ENCODE data around the gene SUPT3H. TPM values are rescaled to one million over a fixed set of nuclear protein-coding genes. Genes with fewer than 3 reads are reported as not detected.

Gene SUPT3H
- total RNA-seq, 2 experiments from 2014 or later = 13.6 to 14.4 TPM

DNA sequence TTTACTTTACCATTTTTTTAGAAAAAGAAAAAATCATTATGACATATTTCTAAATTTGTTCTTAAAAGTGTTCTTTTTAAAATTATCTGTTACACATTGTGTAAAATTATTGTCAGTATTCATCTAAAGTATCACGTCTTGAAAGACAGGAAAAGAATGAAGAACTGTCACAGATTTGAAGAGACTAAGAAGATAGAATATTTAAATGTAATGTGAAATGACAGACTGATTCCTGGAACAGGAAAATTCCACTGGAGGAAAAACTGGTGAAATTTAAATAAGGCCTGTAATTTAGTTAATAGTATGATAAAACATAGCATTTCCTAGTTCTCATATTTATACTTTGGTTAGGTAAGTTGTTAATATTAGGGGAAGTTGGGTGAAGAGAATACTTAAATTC is 102.4 kb downstream of the SUPT3H start:
- peaks cover 8% of the 10 kb centered on the region for H3K4me1 Mint-ChIP-seq
- no peak overlapping the region for H3K4me3 Mint-ChIP-seq
- H3K27me3 Mint-ChIP-seq = no peaks in the 10 kb centered on the region
- peaks cover 12% of the 10 kb centered on the region for H3K9me3 Mint-ChIP-seq
- peaks cover 50% of the 10 kb centered on the region for H3K36me3 Mint-ChIP-seq
- H3K27ac Mint-ChIP-seq = no peak overlapping the region
- no peak for DNase-seq

DNA sequence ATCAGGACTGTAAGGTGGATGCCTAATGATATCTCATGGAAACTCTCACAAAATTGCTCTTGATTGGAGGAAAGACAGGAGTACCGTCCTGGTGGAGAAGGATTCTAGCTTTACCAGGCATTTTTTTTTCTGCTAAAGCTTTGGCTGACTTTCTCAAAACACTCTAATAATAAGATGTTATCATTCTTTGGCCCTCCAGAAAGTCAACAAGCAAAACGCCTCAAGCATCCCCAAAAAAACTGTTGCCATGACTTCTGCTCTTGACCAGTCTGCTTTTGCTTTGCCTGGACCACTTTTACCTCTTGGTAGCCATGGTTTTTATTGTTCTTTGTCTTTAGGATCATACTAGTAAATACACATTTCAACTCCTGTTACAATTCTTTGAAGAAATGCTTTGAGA is 105.1 kb downstream of the SUPT3H start:
- no peak for DNase-seq
- H3K36me3 Mint-ChIP-seq = peaks cover 36% of the 10 kb centered on the region
- H3K4me1 Mint-ChIP-seq = peaks cover 2% of the 10 kb centered on the region
- H3K4me3 Mint-ChIP-seq = no peak overlapping the region
- H3K27ac Mint-ChIP-seq = no peak overlapping the region
- no peaks in the 10 kb centered on the region for H3K27me3 Mint-ChIP-seq
- H3K9me3 Mint-ChIP-seq = peaks cover 5% of the 10 kb centered on the region

DNA sequence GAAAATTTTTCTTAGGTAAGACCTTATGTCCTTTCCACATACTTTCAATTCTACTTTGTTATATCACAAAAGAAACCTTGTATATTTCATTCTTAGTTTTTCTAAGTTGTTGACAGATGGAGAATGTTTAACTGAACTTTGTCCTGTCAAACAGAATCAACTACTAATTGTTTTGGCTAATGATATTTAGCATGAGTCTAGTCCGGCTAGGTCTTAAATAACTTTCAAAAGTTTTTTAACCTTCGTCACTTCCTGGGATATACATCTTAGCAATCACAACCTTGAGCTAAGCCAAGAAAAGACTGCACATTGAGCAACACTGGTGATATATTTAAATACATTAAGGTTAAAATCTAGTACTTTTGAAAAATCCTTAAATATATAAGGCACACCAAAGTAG is 112.5 kb downstream of the SUPT3H start:
- no peak overlapping the region for H3K4me3 Mint-ChIP-seq
- no peak for DNase-seq
- peaks cover 9% of the 10 kb centered on the region for H3K9me3 Mint-ChIP-seq
- peaks cover 31% of the 10 kb centered on the region for H3K36me3 Mint-ChIP-seq
- no peaks in the 10 kb centered on the region for H3K27me3 Mint-ChIP-seq
- peaks cover 10% of the 10 kb centered on the region for H3K4me1 Mint-ChIP-seq
- H3K27ac Mint-ChIP-seq = no peak overlapping the region

DNA sequence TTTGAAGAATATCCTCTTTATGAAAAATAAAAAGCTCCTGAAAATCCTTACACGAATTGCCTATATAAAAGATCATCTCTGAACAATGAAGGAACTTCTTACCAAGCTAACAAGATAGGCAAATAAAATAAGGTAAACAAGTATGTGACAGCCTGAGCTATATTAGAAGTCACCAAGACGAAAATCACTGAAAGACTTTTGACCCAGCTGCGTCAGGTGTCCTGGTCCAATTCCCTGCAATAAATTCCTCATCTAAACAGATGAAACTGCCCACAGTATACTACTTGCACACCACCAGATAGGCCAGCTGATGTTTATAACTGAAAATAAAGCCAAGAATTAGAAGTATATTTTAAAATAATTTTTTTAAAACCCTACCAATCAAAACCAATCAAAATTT is 117.0 kb downstream of the SUPT3H start:
- H3K27ac Mint-ChIP-seq = no peak overlapping the region
- H3K4me1 Mint-ChIP-seq = peaks cover 9% of the 10 kb centered on the region
- peaks cover 7% of the 10 kb centered on the region for H3K9me3 Mint-ChIP-seq
- no peak overlapping the region for H3K4me3 Mint-ChIP-seq
- H3K27me3 Mint-ChIP-seq = no peaks in the 10 kb centered on the region
- DNase-seq = no peak
- peaks cover 39% of the 10 kb centered on the region for H3K36me3 Mint-ChIP-seq

DNA sequence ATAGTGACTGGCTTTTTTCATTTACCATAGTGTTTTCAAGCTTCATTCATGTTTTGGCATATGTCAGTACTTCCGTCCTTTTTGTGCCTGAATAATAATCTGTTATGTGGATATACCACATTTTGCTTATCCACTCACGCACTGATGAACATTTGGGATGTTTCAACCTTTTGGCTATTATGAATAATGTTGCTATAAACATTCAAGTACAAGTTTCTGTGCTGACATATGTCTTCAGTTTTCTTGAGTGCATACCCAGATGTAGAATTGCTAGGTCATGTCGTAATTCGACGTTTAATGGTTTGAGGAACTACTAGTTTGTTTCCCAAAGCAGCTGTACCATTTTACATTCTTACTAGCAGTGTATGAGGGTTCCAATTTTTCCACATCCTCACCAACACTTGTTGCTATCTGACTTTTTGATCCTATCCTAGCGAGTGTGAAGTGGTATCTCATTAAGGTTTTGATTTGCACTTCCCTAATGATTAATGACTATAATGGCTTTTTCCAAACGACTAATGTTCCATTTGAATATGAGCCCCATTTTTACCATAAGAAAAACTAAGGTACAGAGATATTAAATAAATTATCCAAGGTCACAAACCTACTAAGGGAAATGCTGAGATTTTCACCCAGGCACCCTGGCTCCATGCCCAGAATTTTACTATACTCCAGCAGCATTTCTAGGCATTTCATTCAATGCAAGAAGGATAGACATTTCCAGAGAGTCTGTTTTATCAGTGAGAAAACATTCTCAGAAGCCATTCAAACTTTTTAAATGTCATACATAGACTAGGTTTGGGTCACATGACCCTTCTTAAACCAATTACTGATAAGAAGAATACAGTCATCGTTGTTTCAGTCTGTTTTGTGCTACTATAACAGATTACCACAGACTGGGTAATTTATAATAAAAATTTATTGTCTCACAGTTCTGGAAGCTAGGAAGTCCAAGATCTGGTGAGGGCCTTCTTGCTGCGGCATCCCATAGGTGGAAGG is 120.7 kb downstream of the SUPT3H start:
- Mint-ChIP-seq H3K4me1 (peaks cover 9% of the 10 kb centered on the region), H3K36me3 (peaks cover 21% of the 10 kb centered on the region), H3K4me3 (no peak overlapping the region), H3K9me3 (peaks cover 2% of the 10 kb centered on the region), H3K27me3 (no peaks in the 10 kb centered on the region), H3K27ac (no peak overlapping the region)
- DNase-seq = no peak

DNA sequence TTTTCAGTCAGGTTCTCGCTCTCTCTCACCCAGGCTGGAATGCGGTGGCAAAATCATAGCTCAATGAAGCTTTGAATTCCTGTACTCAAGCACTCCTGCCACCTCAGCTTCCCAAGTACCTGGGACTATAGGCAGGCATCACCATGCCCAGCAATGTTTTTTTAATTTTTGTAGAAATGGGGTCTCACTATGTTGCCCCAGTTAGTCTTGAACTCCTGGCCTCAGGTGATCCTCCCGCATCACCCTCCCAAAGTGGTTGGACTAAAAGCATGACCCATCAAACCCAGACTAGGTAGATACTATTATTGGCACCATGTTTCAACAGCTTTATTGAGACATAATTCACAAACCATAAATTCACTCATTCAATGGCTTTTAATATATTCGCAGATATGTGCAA is 122.3 kb downstream of the SUPT3H start:
- peaks cover 10% of the 10 kb centered on the region for H3K36me3 Mint-ChIP-seq
- H3K27me3 Mint-ChIP-seq = no peaks in the 10 kb centered on the region
- DNase-seq = no peak
- H3K4me3 Mint-ChIP-seq = no peak overlapping the region
- H3K9me3 Mint-ChIP-seq = no peaks in the 10 kb centered on the region
- H3K4me1 Mint-ChIP-seq = peaks cover 13% of the 10 kb centered on the region
- H3K27ac Mint-ChIP-seq = no peak overlapping the region

DNA sequence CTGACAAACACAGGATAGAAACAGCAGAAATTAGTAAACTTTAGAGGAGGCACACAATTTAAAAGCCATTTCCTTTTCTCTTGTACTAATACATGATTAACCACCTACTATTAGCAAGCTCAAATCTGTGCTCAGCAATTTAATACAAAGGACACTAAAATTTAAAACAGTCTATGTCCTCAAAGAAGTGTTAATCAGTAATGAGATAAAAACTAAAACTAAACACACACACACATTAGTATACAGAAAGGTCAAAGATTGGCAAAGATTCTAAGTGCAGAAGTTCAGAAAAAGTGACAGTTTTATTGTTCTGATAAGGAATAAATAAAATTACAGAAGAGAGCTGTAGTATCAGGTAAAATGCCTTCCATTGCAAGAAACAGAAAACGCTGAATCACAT is 123.5 kb downstream of the SUPT3H start:
- Mint-ChIP-seq H3K4me3 (no peak overlapping the region), H3K9me3 (no peaks in the 10 kb centered on the region), H3K36me3 (peaks cover 14% of the 10 kb centered on the region), H3K27ac (no peak overlapping the region), H3K27me3 (no peaks in the 10 kb centered on the region), H3K4me1 (peaks cover 19% of the 10 kb centered on the region)
- no peak for DNase-seq

DNA sequence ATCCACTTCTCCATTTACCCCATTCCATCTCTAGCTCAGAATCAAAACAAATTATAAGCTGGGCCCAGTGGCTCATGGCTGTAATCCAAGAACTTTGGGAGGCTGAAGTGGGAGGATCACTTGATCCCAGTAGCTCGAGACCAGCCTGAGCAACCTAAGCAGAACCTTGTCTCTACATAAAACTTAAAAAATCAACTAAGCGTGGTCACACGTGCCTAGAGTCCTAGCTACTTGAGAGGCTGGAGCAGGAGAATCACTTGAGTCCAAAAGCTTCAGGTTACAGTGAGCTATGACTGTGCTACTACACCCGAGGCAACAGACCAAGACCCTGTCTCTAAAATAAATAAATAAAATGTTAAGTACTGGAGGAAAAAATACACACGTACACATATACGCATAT is 124.3 kb downstream of the SUPT3H start:
- H3K27ac Mint-ChIP-seq = no peak overlapping the region
- H3K27me3 Mint-ChIP-seq = no peaks in the 10 kb centered on the region
- H3K36me3 Mint-ChIP-seq = peaks cover 19% of the 10 kb centered on the region

DNA sequence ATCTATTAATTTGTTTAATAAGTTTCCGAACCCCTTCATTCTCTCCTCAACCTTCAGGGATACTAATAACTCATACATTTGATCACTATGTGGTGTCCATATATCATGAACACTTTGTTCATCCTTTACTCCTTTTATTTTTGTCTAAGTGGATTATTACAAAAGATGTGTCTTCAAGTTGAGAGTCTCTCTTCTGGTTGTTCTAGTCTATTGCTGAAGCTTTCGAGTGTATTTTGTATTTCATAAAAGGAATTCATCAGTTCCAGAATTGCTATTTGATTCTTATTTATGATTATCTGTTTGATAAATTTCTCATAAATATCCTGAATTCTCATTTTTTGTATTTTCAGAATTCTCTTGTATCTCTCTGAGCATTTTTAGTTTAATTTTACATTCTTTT is 146.1 kb downstream of the SUPT3H start:
- peaks cover 27% of the 10 kb centered on the region for H3K9me3 Mint-ChIP-seq
- no peak overlapping the region for H3K4me3 Mint-ChIP-seq
- no peak for DNase-seq
- H3K27me3 Mint-ChIP-seq = no peaks in the 10 kb centered on the region
- H3K36me3 Mint-ChIP-seq = peaks cover 35% of the 10 kb centered on the region
- no peak overlapping the region for H3K27ac Mint-ChIP-seq
- H3K4me1 Mint-ChIP-seq = no peaks in the 10 kb centered on the region

More for the DNA sequence above, 124.3 kb downstream of the SUPT3H start:
- H3K4me1 Mint-ChIP-seq = peaks cover 20% of the 10 kb centered on the region
- DNase-seq = no peak
- no peaks in the 10 kb centered on the region for H3K9me3 Mint-ChIP-seq
- no peak overlapping the region for H3K4me3 Mint-ChIP-seq

DNA sequence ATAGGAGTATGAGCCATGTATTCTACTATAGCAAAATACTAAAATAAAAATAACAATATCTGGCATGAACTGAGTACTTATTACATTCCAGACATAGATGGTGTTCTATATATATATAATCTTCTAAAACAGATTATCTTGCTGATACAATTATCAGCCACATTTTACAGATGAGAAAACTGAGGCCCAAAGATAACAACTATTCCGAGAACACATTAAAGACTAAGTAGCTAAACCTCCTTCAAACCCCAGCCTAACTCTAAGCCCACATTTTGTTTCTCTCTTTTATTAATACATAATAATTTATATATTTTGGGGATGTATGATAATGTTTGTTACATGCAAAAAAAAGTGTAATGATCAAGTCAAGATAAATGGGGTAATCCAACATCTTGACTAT is 148.3 kb downstream of the SUPT3H start:
- H3K9me3 Mint-ChIP-seq = peaks cover 28% of the 10 kb centered on the region
- H3K36me3 Mint-ChIP-seq = peaks cover 38% of the 10 kb centered on the region

DNA sequence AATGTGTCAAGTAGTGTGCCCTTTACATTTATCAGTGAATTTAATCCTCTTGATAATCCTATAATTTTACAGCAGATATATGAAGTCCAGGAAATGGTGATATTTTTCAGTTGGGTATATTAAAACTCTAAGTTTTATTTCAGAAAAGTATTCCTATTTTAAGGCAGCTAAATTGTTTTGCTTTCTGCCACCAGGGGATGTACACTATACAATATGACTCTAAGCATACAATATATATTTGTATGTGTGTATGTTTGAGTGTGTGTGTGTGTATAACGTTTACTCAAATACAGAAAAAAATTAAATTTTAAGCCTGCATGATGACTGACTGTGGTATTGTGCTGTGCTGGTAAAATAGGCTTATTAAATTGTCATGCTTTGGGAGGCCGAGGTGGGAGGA is 151.7 kb downstream of the SUPT3H start:
- H3K27ac Mint-ChIP-seq = no peak overlapping the region
- no peaks in the 10 kb centered on the region for H3K27me3 Mint-ChIP-seq
- no peak overlapping the region for H3K4me3 Mint-ChIP-seq
- H3K9me3 Mint-ChIP-seq = peaks cover 13% of the 10 kb centered on the region
- H3K4me1 Mint-ChIP-seq = no peaks in the 10 kb centered on the region
- peaks cover 17% of the 10 kb centered on the region for H3K36me3 Mint-ChIP-seq
- no peak for DNase-seq

More for the DNA sequence above, 148.3 kb downstream of the SUPT3H start:
- Mint-ChIP-seq H3K27ac (no peak overlapping the region), H3K27me3 (no peaks in the 10 kb centered on the region), H3K4me1 (no peaks in the 10 kb centered on the region), H3K4me3 (no peak overlapping the region)
- DNase-seq = no peak

DNA sequence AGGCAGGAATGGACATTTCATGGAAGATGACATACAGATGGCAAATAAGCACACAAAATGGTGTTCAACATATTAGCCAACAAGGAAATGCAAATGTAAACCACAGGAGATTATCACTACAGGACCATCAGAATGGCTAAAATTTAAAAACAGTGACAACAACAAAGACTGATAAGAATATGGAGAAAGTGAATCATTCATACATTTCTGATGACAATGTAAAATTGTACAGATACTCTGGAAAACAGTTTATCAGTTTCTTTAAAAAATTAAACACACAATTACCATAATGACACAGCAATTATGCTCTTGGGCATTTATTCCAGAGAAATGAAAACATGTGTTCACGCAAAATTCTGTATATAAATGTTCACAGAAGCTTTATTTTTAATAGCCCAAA is 155.4 kb downstream of the SUPT3H start:
- H3K27ac Mint-ChIP-seq = no peak overlapping the region
- H3K27me3 Mint-ChIP-seq = no peaks in the 10 kb centered on the region
- H3K36me3 Mint-ChIP-seq = peaks cover 27% of the 10 kb centered on the region
- peaks cover 11% of the 10 kb centered on the region for H3K9me3 Mint-ChIP-seq
- no peaks in the 10 kb centered on the region for H3K4me1 Mint-ChIP-seq
- H3K4me3 Mint-ChIP-seq = no peak overlapping the region
- DNase-seq = no peak

DNA sequence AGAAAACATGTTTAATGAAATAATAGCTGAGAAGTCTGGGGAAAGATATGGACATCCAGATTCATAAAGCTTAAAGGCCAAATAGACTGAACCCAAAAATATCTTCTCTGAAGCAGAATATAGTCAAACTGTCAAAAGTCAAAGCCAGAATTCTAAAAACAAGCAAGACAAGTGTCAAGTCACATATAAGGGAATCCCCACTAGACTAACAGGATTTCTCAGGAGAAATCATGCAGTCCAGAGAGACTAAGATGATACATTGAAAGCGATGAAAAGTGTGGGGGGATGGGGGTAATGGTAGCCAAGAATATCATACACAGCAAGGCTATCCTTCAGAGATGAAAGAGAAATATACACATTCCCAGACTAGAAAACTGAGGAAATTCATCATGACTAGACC is 162.0 kb downstream of the SUPT3H start:
- peaks cover 49% of the 10 kb centered on the region for H3K36me3 Mint-ChIP-seq
- H3K27me3 Mint-ChIP-seq = no peaks in the 10 kb centered on the region
- H3K9me3 Mint-ChIP-seq = peaks cover 21% of the 10 kb centered on the region

DNA sequence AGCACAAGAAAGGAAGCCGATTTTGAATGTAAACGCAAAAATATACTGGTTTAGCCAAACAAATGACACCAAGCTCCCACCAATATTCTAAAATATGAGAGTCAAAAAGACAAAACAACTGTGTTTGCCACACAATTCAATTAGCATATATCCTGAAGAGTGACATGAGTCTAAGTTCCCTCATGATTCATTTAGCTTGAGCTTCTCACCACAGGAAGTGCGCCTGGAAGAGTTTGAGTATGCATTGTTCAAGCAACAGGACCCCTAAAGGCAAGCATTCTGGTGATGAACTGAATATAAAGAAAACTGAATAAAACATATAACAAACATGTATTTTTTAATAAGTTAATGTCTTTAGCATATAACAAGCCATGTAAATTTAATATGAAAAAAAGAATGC is 164.8 kb downstream of the SUPT3H start:
- Mint-ChIP-seq H3K36me3 (peaks cover 54% of the 10 kb centered on the region), H3K9me3 (peaks cover 24% of the 10 kb centered on the region), H3K4me1 (peaks cover 25% of the 10 kb centered on the region), H3K4me3 (no peak overlapping the region), H3K27me3 (no peaks in the 10 kb centered on the region), H3K27ac (peak overlapping the region; percentile 16)
- DNase-seq = no peak

More for the DNA sequence above, 162.0 kb downstream of the SUPT3H start:
- H3K4me3 Mint-ChIP-seq = no peak overlapping the region
- H3K4me1 Mint-ChIP-seq = peaks cover 8% of the 10 kb centered on the region
- no peak overlapping the region for H3K27ac Mint-ChIP-seq
- DNase-seq = no peak

DNA sequence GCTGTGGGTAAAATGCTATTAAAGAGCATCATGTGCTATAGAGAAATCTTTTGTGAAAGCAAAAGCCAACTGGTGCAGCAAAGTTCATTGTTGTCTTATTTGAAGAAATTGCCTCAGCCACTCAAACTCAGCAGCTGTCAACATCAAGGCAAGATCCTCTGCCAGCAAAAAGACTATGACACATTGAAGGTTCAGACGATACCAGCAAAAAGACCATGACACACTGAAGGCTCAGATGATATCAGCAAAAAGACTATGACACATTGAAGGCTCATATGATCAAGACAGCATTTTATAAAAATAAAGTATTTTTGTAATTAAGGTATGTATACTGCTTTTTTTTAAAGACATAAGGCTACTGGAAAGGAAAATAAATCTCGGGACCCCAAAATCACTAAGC is 168.0 kb downstream of the SUPT3H start:
- H3K9me3 Mint-ChIP-seq = peaks cover 26% of the 10 kb centered on the region
- H3K27me3 Mint-ChIP-seq = no peaks in the 10 kb centered on the region
- H3K36me3 Mint-ChIP-seq = peaks cover 44% of the 10 kb centered on the region
- DNase-seq = no peak
- peak overlapping the region; percentile 40 for H3K27ac Mint-ChIP-seq
- no peak overlapping the region for H3K4me3 Mint-ChIP-seq
- peaks cover 36% of the 10 kb centered on the region for H3K4me1 Mint-ChIP-seq

Data from activated naive CD8-positive, alpha-beta T cell treated with anti-CD3 and anti-CD28 coated beads for 36 hours (primary cell).